GM21367 (cell line): ENCODE measurements around the gene NOL12.

Experiments used
- ATAC-seq: cut with Tn5 transposase; IDR thresholded peaks from one replicate; pipeline ENCODE4 v1.9.1; 2021; ENCODE audit not compliant: unreplicated experiment

Gene NOL12

GRCh38 chr22:37659066-37659896 lies 26.9 kb upstream of the NOL12 start:
- peak; percentile 14 for ATAC-seq

- ATAC-seq = no peak
These were observed 26.0 kb upstream of the NOL12 start for GRCh38 chr22:37659897-37660708.

- no peak for ATAC-seq
These were observed 25.5 kb upstream of the NOL12 start for GRCh38 chr22:37660709-37661045.

- no peak for ATAC-seq
These were observed 24.8 kb upstream of the NOL12 start for GRCh38 chr22:37661160-37661924.

- no peak for ATAC-seq
These were observed 24.1 kb upstream of the NOL12 start for GRCh38 chr22:37662039-37662438.

GRCh38 chr22:37663521-37664140 lies 22.5 kb upstream of the NOL12 start:
- ATAC-seq = no peak

GRCh38 chr22:37664249-37665101 lies 21.7 kb upstream of the NOL12 start:
- ATAC-seq = no peak

GRCh38 chr22:37665487-37665886 lies 20.7 kb upstream of the NOL12 start:
- no peak for ATAC-seq

GRCh38 chr22:37669586-37669985 lies 16.6 kb upstream of the NOL12 start:
- no peak for ATAC-seq

GRCh38 chr22:37672206-37672919 lies 13.8 kb upstream of the NOL12 start:
- no peak for ATAC-seq

- no peak for ATAC-seq
These were observed 13.2 kb upstream of the NOL12 start for GRCh38 chr22:37672920-37673455.

GRCh38 chr22:37674248-37674647 lies 11.9 kb upstream of the NOL12 start:
- ATAC-seq = no peak

- ATAC-seq = peak; percentile 37
These were observed 10.9 kb upstream of the NOL12 start, which contains the start of gene LGALS1 for GRCh38 chr22:37674951-37675929. Gene LGALS1, plus strand, starts transcription at chr22:37675636. Its CDS starts 67 bp downstream, at chr22:37675703.

- ATAC-seq = no peak
These were observed 10.0 kb upstream of the NOL12 start for GRCh38 chr22:37675930-37676735.

- no peak for ATAC-seq
These were observed 9.2 kb upstream of the NOL12 start for GRCh38 chr22:37676736-37677492.

GRCh38 chr22:37677493-37677974 lies 8.6 kb upstream of the NOL12 start:
- no peak for ATAC-seq
